HCT116 (cell line): Measurements from ENCODE around the gene NAPEPLD. TPM values are rescaled to one million over a fixed set of nuclear protein-coding genes. Genes with fewer than 3 reads are reported as not detected.

Experiments
- ATAC-seq: fragments of 200-7000 bp; cut with Tn5 transposase; 2 replicates; pipeline ENCODE4 v1.9.1; 2020; ENCODE audit warnings: mild to moderate bottlenecking, moderate library complexity
- BruUV-seq: library from RNA; stranded (reverse); fragments of 400-500 nt; replicated peaks from 2 replicates; lab custom pipeline; 2021; lab: Mats Ljungman, UMichigan
- CTCF ChIA-PET: fragments of 300-600 bp; sonication (Branson Sonifier 250); formaldehyde crosslinking; loops from one replicate; lab custom pipeline; 2021; ENCODE audit warnings: antibody characterized with exemption; lab: Charles Lee
- POLR2A ChIA-PET: fragments of 300-600, 350-600 bp; sonication (Branson Sonifier 250); formaldehyde crosslinking; loops from one replicate; lab custom pipeline; 2021; ENCODE audit warnings: antibody characterized with exemption; lab: Charles Lee
- RAD21 ChIA-PET, 2 experiments: fragments of 300-600 bp; sonication (Branson Sonifier 250); formaldehyde crosslinking; loops; one replicate each; lab custom pipeline; 2023; ENCODE audit warnings: low total read pairs in 2 of 2; ENCODE audit not compliant: uncharacterized antibody in 2 of 2, unreplicated experiment in 2 of 2, low non-redundant PET in 1 of 2; lab: Charles Lee
- DNase-seq: peaks from one replicate; pipeline ENCODE4 v3.0.0-alpha.2; 2010; ENCODE audit warnings: low read depth, low spot score
- H2AFZ ChIP-seq: fragments of 200-600 bp; shearing (Covaris generic), sonication (generic); 2 replicates; pipeline ENCODE4 v1.6.1; 2017; ENCODE audit warnings: low read depth, mixed run types, mixed read lengths, antibody characterized with exemption, low read length; ENCODE audit not compliant: poor library complexity, severe bottlenecking
- H3K27ac ChIP-seq: 2 replicates; pipeline ENCODE4 v1.5.1; 2012; ENCODE audit warnings: low read depth, low read length
- H3K27me3 ChIP-seq: fragments of 200-600 bp; sonication (generic); 2 replicates; pipeline ENCODE4 v1.6.1; 2016; ENCODE audit warnings: mixed run types, low read length, mixed read lengths; ENCODE audit not compliant: insufficient read depth
- H3K36me3 ChIP-seq, 2 experiments: fragments of 200-500 bp in 1 of 2; fragments of 200-600 bp in 1 of 2; sonication (Bioruptor generic) in 1 of 2; sonication (generic) in 1 of 2; 2 replicates each; pipeline versions ENCODE4 v1.5.1 to v1.6.1; 2014 to 2016; ENCODE audit warnings: low read length in 2 of 2, inconsistent platforms in 1 of 2, mixed read lengths in 1 of 2, mixed run types in 1 of 2; ENCODE audit not compliant: insufficient read depth in 2 of 2, control insufficient read depth in 1 of 2
- H3K4me1 ChIP-seq, 2 experiments: fragments of 200-600 bp in 1 of 2; sonication (generic) in 1 of 2; 2 replicates each; pipeline versions ENCODE4 v1.5.1 to v1.6.1; 2012 to 2017; ENCODE audit warnings: low read length in 2 of 2, inconsistent platforms in 1 of 2, mild to moderate bottlenecking in 1 of 2, mixed read lengths in 1 of 2, mixed run types in 1 of 2, moderate library complexity in 1 of 2; ENCODE audit not compliant: insufficient read depth in 2 of 2, control insufficient read depth in 1 of 2
- H3K4me2 ChIP-seq: fragments of 200-600 bp; sonication (generic); 2 replicates; pipeline ENCODE4 v1.6.1; 2017; ENCODE audit warnings: mixed run types, low read length, mixed read lengths
- H3K4me3 ChIP-seq, 2 experiments: fragments of 200-600 bp in 1 of 2; sonication (generic) in 1 of 2; replicated peaks in 1 of 2; 2 replicates each; pipeline ENCODE4 v1.5.1; 2011 to 2016; ENCODE audit warnings: low read length in 2 of 2, control low read depth in 1 of 2, low read depth in 1 of 2, mild to moderate bottlenecking in 1 of 2, mixed read lengths in 1 of 2, mixed run types in 1 of 2
- H3K79me2 ChIP-seq: fragments of 200-600 bp; sonication (generic); 2 replicates; pipeline ENCODE4 v1.6.1; 2017; ENCODE audit warnings: mild to moderate bottlenecking, mixed run types, low read length, moderate library complexity, mixed read lengths; ENCODE audit not compliant: insufficient read depth
- H3K9ac ChIP-seq: fragments of 200-600 bp; sonication (generic); 2 replicates; pipeline ENCODE4 v1.6.1; 2016; ENCODE audit warnings: low read length, mixed read lengths
- H3K9me2 ChIP-seq: fragments of 200-600 bp; sonication (generic), shearing (Covaris generic); 2 replicates; pipeline ENCODE4 v1.6.1; 2017; ENCODE audit warnings: mixed run types, mild to moderate bottlenecking, moderate library complexity; ENCODE audit not compliant: insufficient read depth
- H3K9me3 ChIP-seq, 2 experiments: fragments of 200-500 bp in 1 of 2; fragments of 200-600 bp in 1 of 2; sonication (Bioruptor generic) in 1 of 2; sonication (generic) in 1 of 2; 2 replicates each; pipeline ENCODE4 v1.6.1; 2014 to 2017; ENCODE audit warnings: low read length in 2 of 2, mixed read lengths in 2 of 2, inconsistent platforms in 1 of 2, low read depth in 1 of 2, mild to moderate bottlenecking in 1 of 2, mixed run types in 1 of 2, moderate library complexity in 1 of 2; ENCODE audit not compliant: control insufficient read depth in 1 of 2, insufficient read depth in 1 of 2
- H4K20me1 ChIP-seq: fragments of 200-600 bp; sonication (generic), shearing (Covaris generic); 2 replicates; pipeline ENCODE4 v1.6.1; 2017; ENCODE audit warnings: mixed run types, mild to moderate bottlenecking, moderate library complexity; ENCODE audit not compliant: insufficient read depth
- ELF1 ChIP-seq: IDR thresholded peaks from 2 replicates; pipeline ENCODE4 v1.6.1; 2012; ENCODE audit warnings: low read depth, borderline replicate concordance
- JUND ChIP-seq: IDR thresholded peaks from 2 replicates; pipeline ENCODE4 v1.6.1; 2012
- POLR2AphosphoS5 ChIP-seq: IDR thresholded peaks from 2 replicates; pipeline ENCODE4 v1.6.1; 2011; ENCODE audit warnings: mild to moderate bottlenecking, low read depth, low read length, moderate library complexity
- REST ChIP-seq: IDR thresholded peaks from 2 replicates; pipeline ENCODE4 v1.6.1; 2012; ENCODE audit warnings: low read depth
- SIN3A ChIP-seq: IDR thresholded peaks from 2 replicates; pipeline ENCODE4 v1.6.1; 2012; ENCODE audit warnings: low read depth
- SP1 ChIP-seq: IDR thresholded peaks from 2 replicates; pipeline ENCODE4 v1.6.1; 2012; ENCODE audit warnings: low read depth
- TCF7L2 ChIP-seq: IDR thresholded peaks from 2 replicates; pipeline ENCODE4 v1.7.0; 2011; ENCODE audit warnings: borderline replicate concordance, inconsistent platforms; ENCODE audit not compliant: insufficient read depth, insufficient read length; ENCODE audit errors: extremely low read depth
- intact Hi-C: fragments of 100-400 bp; cut with micrococcal nuclease; formaldehyde crosslinking; loops from 2 replicates; pipeline ENCODE4 v1.10.0; 2022
- total RNA-seq: library from RNA; stranded (reverse); gene quantifications from one replicate; pipeline ENCODE4 v1.2.1, GENCODE V29; 2021; ENCODE audit not compliant: unreplicated experiment
- TF ChIP-seq, protein P1 (sequence below): IDR thresholded peaks from 2 replicates; pipeline ENCODE4 v1.6.1; 2011; ENCODE audit warnings: mild to moderate bottlenecking, low read length, moderate library complexity; ENCODE audit not compliant: insufficient replicate concordance; ENCODE audit errors: extremely low read depth
- TF ChIP-seq, protein P2 (sequence below), 3 experiments: fragments of 200-600 bp in 1 of 3; sonication (generic) in 1 of 3; IDR thresholded peaks in 2 of 3; conservative IDR thresholded peaks in 1 of 3; 2 replicates each; pipeline ENCODE4 v1.5.1; 2012 to 2017; ENCODE audit warnings: low read depth in 2 of 3, low read length in 2 of 3, antibody characterized with exemption in 1 of 3, borderline replicate concordance in 1 of 3, control low read depth in 1 of 3, mild to moderate bottlenecking in 1 of 3, mixed read lengths in 1 of 3, mixed run types in 1 of 3, moderate library complexity in 1 of 3; ENCODE audit not compliant: insufficient read depth in 1 of 3

NAPEPLD gene
- total RNA-seq, 1 experiment from 2014 or later = 9.7 TPM

GRCh38 chr7:103083210-103083609 lies 65.7 kb downstream of the NAPEPLD start:
- ChIA-PET CTCF (no interaction called here), RAD21 (no interaction called here), POLR2A (no interaction called here)
- Histone ChIP-seq H3K79me2 (peaks cover 31% of the 10 kb centered on the region), H3K4me2 (no peak overlapping the region), H3K4me3 (no peak overlapping the region), H3K27ac (no peak overlapping the region), H3K27me3 (no peaks in the 10 kb centered on the region), H3K9ac (no peak overlapping the region), H3K9me2 (no peaks in the 10 kb centered on the region), H4K20me1 (no peaks in the 10 kb centered on the region), H3K9me3 (no peaks in the 10 kb centered on the region), H3K4me1 (no peaks in the 10 kb centered on the region), H3K36me3 (peaks cover 16 to 17% of the 10 kb centered on the region in 2 experiments; a peak in 2 of 4 replicates), H2AFZ (no peak overlapping the region)
- no TSS peak for BruUV-seq
- ATAC-seq (no peak), DNase-seq (no peak)
- intact Hi-C loops = no loop called here
- TF ChIP-seq, protein P1, sequence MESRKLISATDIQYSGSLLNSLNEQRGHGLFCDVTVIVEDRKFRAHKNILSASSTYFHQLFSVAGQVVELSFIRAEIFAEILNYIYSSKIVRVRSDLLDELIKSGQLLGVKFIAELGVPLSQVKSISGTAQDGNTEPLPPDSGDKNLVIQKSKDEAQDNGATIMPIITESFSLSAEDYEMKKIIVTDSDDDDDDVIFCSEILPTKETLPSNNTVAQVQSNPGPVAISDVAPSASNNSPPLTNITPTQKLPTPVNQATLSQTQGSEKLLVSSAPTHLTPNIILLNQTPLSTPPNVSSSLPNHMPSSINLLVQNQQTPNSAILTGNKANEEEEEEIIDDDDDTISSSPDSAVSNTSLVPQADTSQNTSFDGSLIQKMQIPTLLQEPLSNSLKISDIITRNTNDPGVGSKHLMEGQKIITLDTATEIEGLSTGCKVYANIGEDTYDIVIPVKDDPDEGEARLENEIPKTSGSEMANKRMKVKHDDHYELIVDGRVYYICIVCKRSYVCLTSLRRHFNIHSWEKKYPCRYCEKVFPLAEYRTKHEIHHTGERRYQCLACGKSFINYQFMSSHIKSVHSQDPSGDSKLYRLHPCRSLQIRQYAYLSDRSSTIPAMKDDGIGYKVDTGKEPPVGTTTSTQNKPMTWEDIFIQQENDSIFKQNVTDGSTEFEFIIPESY = no peak
- no peak for TF ChIP-seq SP1
- TF ChIP-seq REST = no peak
- no peak for TF ChIP-seq SIN3A
- TF ChIP-seq, protein P2, sequence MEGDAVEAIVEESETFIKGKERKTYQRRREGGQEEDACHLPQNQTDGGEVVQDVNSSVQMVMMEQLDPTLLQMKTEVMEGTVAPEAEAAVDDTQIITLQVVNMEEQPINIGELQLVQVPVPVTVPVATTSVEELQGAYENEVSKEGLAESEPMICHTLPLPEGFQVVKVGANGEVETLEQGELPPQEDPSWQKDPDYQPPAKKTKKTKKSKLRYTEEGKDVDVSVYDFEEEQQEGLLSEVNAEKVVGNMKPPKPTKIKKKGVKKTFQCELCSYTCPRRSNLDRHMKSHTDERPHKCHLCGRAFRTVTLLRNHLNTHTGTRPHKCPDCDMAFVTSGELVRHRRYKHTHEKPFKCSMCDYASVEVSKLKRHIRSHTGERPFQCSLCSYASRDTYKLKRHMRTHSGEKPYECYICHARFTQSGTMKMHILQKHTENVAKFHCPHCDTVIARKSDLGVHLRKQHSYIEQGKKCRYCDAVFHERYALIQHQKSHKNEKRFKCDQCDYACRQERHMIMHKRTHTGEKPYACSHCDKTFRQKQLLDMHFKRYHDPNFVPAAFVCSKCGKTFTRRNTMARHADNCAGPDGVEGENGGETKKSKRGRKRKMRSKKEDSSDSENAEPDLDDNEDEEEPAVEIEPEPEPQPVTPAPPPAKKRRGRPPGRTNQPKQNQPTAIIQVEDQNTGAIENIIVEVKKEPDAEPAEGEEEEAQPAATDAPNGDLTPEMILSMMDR (IDR thresholded peaks at IDR 0.05 in 2 of 3, conservative IDR thresholded peaks at IDR 0.05 in 1 of 3; ENCODE audit: borderline replicate concordance in 1 of 3, insufficient read depth in 1 of 3, low read depth in 2 of 3, low read length in 2 of 3) = no peak
- TF ChIP-seq ELF1 = no peak
- no peak for TF ChIP-seq POLR2AphosphoS5
- no peak for TF ChIP-seq TCF7L2
- TF ChIP-seq JUND = no peak
